ENCODE data around the gene CANT1.

DNA sequence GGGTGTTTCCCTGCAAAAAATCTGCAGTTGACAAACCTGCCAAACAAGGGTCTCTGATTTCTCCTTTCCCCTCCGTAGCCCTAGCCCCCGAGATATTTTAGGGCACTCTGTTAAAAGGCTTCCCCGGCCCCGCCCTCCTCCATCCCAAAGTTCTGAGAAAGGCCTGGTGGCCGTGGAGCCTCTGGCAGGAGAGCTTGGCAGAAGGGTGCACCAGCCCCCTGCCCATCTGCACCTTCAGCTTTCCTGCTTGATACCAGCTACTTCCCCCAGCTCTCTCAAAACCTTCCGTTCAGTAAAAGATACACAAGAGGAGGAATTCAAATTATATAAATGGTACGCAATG lies 711 bp upstream of the CANT1 start:
- TF ChIP-seq, protein P1, sequence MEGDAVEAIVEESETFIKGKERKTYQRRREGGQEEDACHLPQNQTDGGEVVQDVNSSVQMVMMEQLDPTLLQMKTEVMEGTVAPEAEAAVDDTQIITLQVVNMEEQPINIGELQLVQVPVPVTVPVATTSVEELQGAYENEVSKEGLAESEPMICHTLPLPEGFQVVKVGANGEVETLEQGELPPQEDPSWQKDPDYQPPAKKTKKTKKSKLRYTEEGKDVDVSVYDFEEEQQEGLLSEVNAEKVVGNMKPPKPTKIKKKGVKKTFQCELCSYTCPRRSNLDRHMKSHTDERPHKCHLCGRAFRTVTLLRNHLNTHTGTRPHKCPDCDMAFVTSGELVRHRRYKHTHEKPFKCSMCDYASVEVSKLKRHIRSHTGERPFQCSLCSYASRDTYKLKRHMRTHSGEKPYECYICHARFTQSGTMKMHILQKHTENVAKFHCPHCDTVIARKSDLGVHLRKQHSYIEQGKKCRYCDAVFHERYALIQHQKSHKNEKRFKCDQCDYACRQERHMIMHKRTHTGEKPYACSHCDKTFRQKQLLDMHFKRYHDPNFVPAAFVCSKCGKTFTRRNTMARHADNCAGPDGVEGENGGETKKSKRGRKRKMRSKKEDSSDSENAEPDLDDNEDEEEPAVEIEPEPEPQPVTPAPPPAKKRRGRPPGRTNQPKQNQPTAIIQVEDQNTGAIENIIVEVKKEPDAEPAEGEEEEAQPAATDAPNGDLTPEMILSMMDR (IDR thresholded peaks at IDR 0.05): no peak
- TF ChIP-seq POLR2A (IDR thresholded peaks at IDR 0.05): no peak
